Testis (tissue), 3 donors: ENCODE results near the gene CENPP. TPM values are rescaled to one million over a fixed set of nuclear protein-coding genes. Genes with fewer than 3 reads are reported as not detected.

Experiments used
- DNase-seq: peaks from one replicate; pipeline ENCODE4 v3.0.0-alpha.2; 2019
- H3K27ac ChIP-seq, 2 donors: fragments of 200-600 bp; sonication (generic); one replicate each; pipeline ENCODE4 v1.5.1; 2019
- H3K27me3 ChIP-seq: fragments of 200-600 bp; sonication (generic); one replicate; pipeline ENCODE4 v1.5.1; 2019
- H3K36me3 ChIP-seq: fragments of 200-600 bp; sonication (generic); one replicate; pipeline ENCODE4 v1.5.1; 2017; ENCODE audit warnings: low read depth; ENCODE audit errors: missing control alignments
- H3K4me1 ChIP-seq: fragments of 200-600 bp; sonication (generic); one replicate; pipeline ENCODE4 v1.5.1; 2019
- H3K4me3 ChIP-seq, 2 donors: fragments of 200-600 bp; sonication (generic); one replicate each; pipeline ENCODE4 v1.5.1; 2017 to 2019
- H3K9me3 ChIP-seq: fragments of 200-600 bp; sonication (generic); one replicate; pipeline ENCODE4 v1.5.1; 2017
- CTCF ChIP-seq, 3 experiments: fragments of 450-650 bp in 2 of 3; fragments of 200-600 bp in 1 of 3; sonication (generic) in 1 of 3; IDR thresholded peaks; one replicate each; pipeline ENCODE4 v1.5.1; 2016 to 2019; ENCODE audit warnings: antibody characterized with exemption in 3 of 3, mild to moderate bottlenecking in 2 of 3, moderate library complexity in 1 of 3
- POLR2A ChIP-seq: fragments of 450-650 bp; IDR thresholded peaks from one replicate; pipeline ENCODE4 v1.6.1; 2017; ENCODE audit warnings: antibody characterized with exemption, mild to moderate bottlenecking, moderate library complexity
- WGBS, 2 donors: methylation state at CpG; one replicate each; pipeline ENCODE4 v1.1.5; 2018; 5-methylcytosine and 5-hydroxymethylcytosine counted together
- intact Hi-C: fragments of 100-400 bp; cut with DNase I; formaldehyde crosslinking; loops from one replicate; pipeline ENCODE4 v1.15.1; 2023; ENCODE audit warnings: low total_unique reads
- polyA plus RNA-seq: library from polyadenylated mRNA; stranded (reverse); fragments of 350-450 nt; fragmentation: Illumina TruSeq; extraction: RNeasy Lipid Tissue Mini Kit (QIAGEN cat#74804); gene quantifications from one replicate; pipeline ENCODE4 v1.2.3, GENCODE V29; 2014; ENCODE audit warnings: low read depth, low replicate concordance; ENCODE audit not compliant: insufficient read depth
- total RNA-seq, 2 donors: library from RNA; depleted of rRNA; stranded (reverse); fragments of >200 nt; gene quantifications; one replicate each; pipeline ENCODE4 v1.2.3, GENCODE V29; 2016

Gene CENPP
- total and polyA plus RNA-seq, 3 donors from 2014 or later, result 8.1 to 12.1 (median 9.6) TPM

GRCh38 chr9:92499701-92500100 is 173.9 kb downstream of the CENPP start:
- H3K27ac ChIP-seq, result no peak overlapping the region
- H3K4me3 ChIP-seq, result no peak overlapping the region
- H3K36me3 ChIP-seq, result no peaks in the 10 kb centered on the region
- intact Hi-C loops, result no loop called here
- 62 to 75% methylated on average over 2 of the region's 2 CpGs for WGBS, 2 donors
- no peaks in the 10 kb centered on the region for H3K9me3 ChIP-seq
- TF ChIP-seq POLR2A, result no peak
- TF ChIP-seq CTCF (IDR thresholded peaks at IDR 0.05), result no peak
- H3K27me3 ChIP-seq, result no peaks in the 10 kb centered on the region
- no peaks in the 10 kb centered on the region for H3K4me1 ChIP-seq
- DNase-seq, result no peak

- Histone ChIP-seq H3K27ac (no peak overlapping the region), H3K36me3 (no peaks in the 10 kb centered on the region), H3K4me1 (peaks cover 6% of the 10 kb centered on the region), H3K9me3 (no peaks in the 10 kb centered on the region), H3K4me3 (no peak overlapping the region), H3K27me3 (no peaks in the 10 kb centered on the region)
- no peak for DNase-seq
- 95 to 96% methylated on average over 5 of the region's 5 CpGs for WGBS, 2 donors
- TF ChIP-seq CTCF (IDR thresholded peaks at IDR 0.05) (no peak), POLR2A (no peak)
- intact Hi-C loops, result no loop called here
Measured at GRCh38 chr9:92500725-92501124, 175.0 kb downstream of the CENPP start.

- Histone ChIP-seq H3K27me3 (no peaks in the 10 kb centered on the region), H3K4me1 (peaks cover 14% of the 10 kb centered on the region), H3K4me3 (no peak overlapping the region), H3K36me3 (no peaks in the 10 kb centered on the region), H3K27ac (no peak overlapping the region), H3K9me3 (no peaks in the 10 kb centered on the region)
- TF ChIP-seq POLR2A, result no peak
- TF ChIP-seq CTCF (IDR thresholded peaks at IDR 0.05), result peak in 2 of 3 experiments; percentile 22 to 33
- 76 to 78% methylated on average over 5 of the region's 5 CpGs for WGBS, 2 donors
- intact Hi-C loops, result no loop called here
- peak; percentile 67 for DNase-seq
Measured at GRCh38 chr9:92501671-92502393, 176.1 kb downstream of the CENPP start.

GRCh38 chr9:92503156-92503555 is 177.4 kb downstream of the CENPP start:
- 80 to 93% methylated on average over 2 of the region's 2 CpGs for WGBS, 2 donors
- Histone ChIP-seq H3K27ac (no peak overlapping the region), H3K4me1 (peaks cover 19% of the 10 kb centered on the region)

More at GRCh38 chr9:92503156-92503555, 177.4 kb downstream of the CENPP start:
- TF ChIP-seq POLR2A, result no peak
- TF ChIP-seq CTCF (IDR thresholded peaks at IDR 0.05), result no peak
- no peaks in the 10 kb centered on the region for H3K27me3 ChIP-seq
- H3K9me3 ChIP-seq, result no peaks in the 10 kb centered on the region
- no peak for DNase-seq
- no peak overlapping the region for H3K4me3 ChIP-seq
- no peaks in the 10 kb centered on the region for H3K36me3 ChIP-seq
- intact Hi-C loops, result no loop called here
